ENCODE results near the gene LAMTOR1. TPM values are rescaled to one million over a fixed set of nuclear protein-coding genes. Genes with fewer than 3 reads are reported as not detected.
A peak's percentile ranks its signal among the peaks of the same experiment; 100 is the strongest.

LAMTOR1 gene
- total RNA-seq, 2 experiments from 2014 or later, result 61.8 to 64.1 TPM

GRCh38 chr11:72083414-72083813 lies 19.7 kb downstream of the LAMTOR1 start:
- DNase-seq (ENCODE audit: low spot score), result no peak
- POLR2A ChIA-PET, result interaction anchor here (0.7 kb wide), 1 partner anchor 19 kb away, joined by 4 read pairs; no protein-coding TSS in a partner anchor
- Histone ChIP-seq H3K4me3 (ENCODE audit: low read depth, low read length, poor library complexity, severe bottlenecking) (no peak overlapping the region), H3K79me2 (ENCODE audit: insufficient read depth, low read depth, low read length) (peaks cover 16% of the 10 kb centered on the region), H3K4me2 (ENCODE audit: low read length) (no peak overlapping the region), H4K20me1 (ENCODE audit: insufficient read depth, low read length) (no peaks in the 10 kb centered on the region), H2AFZ (ENCODE audit: low read length) (no peak overlapping the region), H3K9me2 (ENCODE audit: insufficient read depth, low read length) (no peaks in the 10 kb centered on the region), H3K4me1 (ENCODE audit: insufficient read depth, low read length, poor library complexity, severe bottlenecking) (peaks cover 24% of the 10 kb centered on the region), H3K27ac (ENCODE audit: low read depth, low read length, poor library complexity, severe bottlenecking) (no peak overlapping the region), H3K36me3 (ENCODE audit: insufficient read depth, low read length) (no peaks in the 10 kb centered on the region), H3K9me3 (ENCODE audit: low read length) (no peaks in the 10 kb centered on the region)
- CTCF ChIA-PET (ENCODE audit: unreplicated experiment), result no interaction called here
- BruUV-seq (replicated peaks), result no TSS peak
- no peak for TF ChIP-seq CTCF (conservative IDR thresholded peaks at IDR 0.05; ENCODE audit: low read length)
- TF ChIP-seq EZH2phosphoT487 (IDR thresholded peaks at IDR 0.05; ENCODE audit: borderline replicate concordance, low read depth, low read length), result no peak
- intact Hi-C loops (cut with micrococcal nuclease; ENCODE audit: unreplicated experiment), result no loop called here

GRCh38 chr11:72081821-72082453 lies 21.2 kb downstream of the LAMTOR1 start:
- no peak for DNase-seq (ENCODE audit: low spot score)
- Histone ChIP-seq H3K27ac (ENCODE audit: low read depth, low read length, poor library complexity, severe bottlenecking) (no peak overlapping the region), H3K9me2 (ENCODE audit: insufficient read depth, low read length) (no peaks in the 10 kb centered on the region), H2AFZ (ENCODE audit: low read length) (no peak overlapping the region), H3K36me3 (ENCODE audit: insufficient read depth, low read length) (0 out of 2 replicates have a peak, but pooled peaks cover 3% of the 10 kb centered on the region), H3K4me2 (ENCODE audit: low read length) (peak overlapping the region; percentile 79; the same call in 1 of the 2 replicates), H3K4me3 (ENCODE audit: low read depth, low read length, poor library complexity, severe bottlenecking) (no peak overlapping the region), H4K20me1 (ENCODE audit: insufficient read depth, low read length) (peaks cover 4% of the 10 kb centered on the region; the same call in 1 of the 2 replicates), H3K9me3 (ENCODE audit: low read length) (no peaks in the 10 kb centered on the region), H3K4me1 (ENCODE audit: insufficient read depth, low read length, poor library complexity, severe bottlenecking) (peaks cover 37% of the 10 kb centered on the region), H3K79me2 (ENCODE audit: insufficient read depth, low read depth, low read length) (peaks cover 31% of the 10 kb centered on the region)
- BruUV-seq (replicated peaks), result no TSS peak
- ChIA-PET POLR2A (interaction anchor here (0.6 to 1.6 kb wide), 4 partner anchors 9 to 44 kb away, joined by 3 to 6 read pairs (median 3); partner anchors contain the start of gene LAMTOR1), CTCF (ENCODE audit: unreplicated experiment) (interaction anchor here (1.5 kb wide), 1 partner anchor 9 kb away, joined by 6 read pairs; no protein-coding TSS in a partner anchor)
- TF ChIP-seq CTCF (conservative IDR thresholded peaks at IDR 0.05; ENCODE audit: low read length) (no peak), EZH2phosphoT487 (IDR thresholded peaks at IDR 0.05; ENCODE audit: borderline replicate concordance, low read depth, low read length) (no peak)
- intact Hi-C loops (cut with micrococcal nuclease; ENCODE audit: unreplicated experiment), result no loop called here

DNA sequence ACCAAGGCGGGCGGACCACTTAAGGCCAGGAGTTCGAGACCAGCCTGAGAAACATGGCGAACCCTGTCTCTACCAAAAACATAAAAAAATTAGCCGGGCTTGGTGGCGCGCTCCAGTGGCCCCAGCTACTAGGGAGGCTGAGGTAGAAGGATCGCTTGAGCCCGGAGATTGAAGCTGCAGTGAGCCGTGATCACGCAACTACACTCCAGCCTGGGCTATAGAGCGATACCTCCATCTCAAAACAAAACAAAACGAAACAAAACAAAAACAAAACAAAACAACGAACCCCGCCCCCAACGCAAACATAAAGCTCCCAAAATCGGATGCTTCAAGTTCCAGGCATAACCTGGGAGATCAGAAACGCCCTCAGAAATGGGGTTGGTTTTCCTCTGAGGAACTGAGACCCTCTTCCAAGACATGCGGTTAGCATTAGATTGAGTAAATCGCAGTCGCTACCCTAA lies 21.9 kb downstream of the LAMTOR1 start:
- Histone ChIP-seq H3K36me3 (ENCODE audit: insufficient read depth, low read length) (peaks cover 9% of the 10 kb centered on the region), H3K9me2 (ENCODE audit: insufficient read depth, low read length) (no peaks in the 10 kb centered on the region), H3K4me1 (ENCODE audit: insufficient read depth, low read length, poor library complexity, severe bottlenecking) (peaks cover 40% of the 10 kb centered on the region), H3K4me2 (ENCODE audit: low read length) (peak overlapping the region; percentile 79), H3K9me3 (ENCODE audit: low read length) (no peaks in the 10 kb centered on the region), H2AFZ (ENCODE audit: low read length) (peak overlapping the region; percentile 79), H3K4me3 (ENCODE audit: low read depth, low read length, poor library complexity, severe bottlenecking) (peak overlapping the region; percentile 98), H3K27ac (ENCODE audit: low read depth, low read length, poor library complexity, severe bottlenecking) (peak overlapping the region; percentile 25), H4K20me1 (ENCODE audit: insufficient read depth, low read length) (peaks cover 4% of the 10 kb centered on the region; the same call in 1 of the 2 replicates), H3K79me2 (ENCODE audit: insufficient read depth, low read depth, low read length) (peaks cover 38% of the 10 kb centered on the region)
- POLR2A ChIA-PET, result interaction anchor here (0.6 to 1.6 kb wide), 4 partner anchors 10 to 44 kb away, joined by 3 to 6 read pairs (median 3); partner anchors contain the start of gene LAMTOR1
- BruUV-seq (replicated peaks), result no TSS peak
- intact Hi-C loops (cut with micrococcal nuclease; ENCODE audit: unreplicated experiment), result no loop called here
- no peak for DNase-seq (ENCODE audit: low spot score)
- CTCF ChIA-PET (ENCODE audit: unreplicated experiment), result interaction anchor here (1.5 kb wide), 1 partner anchor 10 kb away, joined by 6 read pairs; no protein-coding TSS in a partner anchor
- TF ChIP-seq EZH2phosphoT487 (IDR thresholded peaks at IDR 0.05; ENCODE audit: borderline replicate concordance, low read depth, low read length), result no peak
- TF ChIP-seq CTCF (conservative IDR thresholded peaks at IDR 0.05; ENCODE audit: low read length), result no peak
